H9 (cell line): ENCODE measurements around the gene LRP1B. TPM values are rescaled to one million over a fixed set of nuclear protein-coding genes. Genes with fewer than 3 reads are reported as not detected.

Experiments
- DNase-seq: peaks from one replicate; pipeline ENCODE4 v3.0.0-alpha.2; 2017
- H2AFZ ChIP-seq: one replicate; pipeline ENCODE4 v1.6.1; 2013; ENCODE audit warnings: mild to moderate bottlenecking, low read length, control low read depth, moderate library complexity
- H2AK5ac ChIP-seq: 2 replicates; pipeline ENCODE4 v1.6.1; 2013; ENCODE audit warnings: low read length, control low read depth, mixed read lengths; ENCODE audit not compliant: insufficient read length
- H2BK120ac ChIP-seq: one replicate; pipeline ENCODE4 v1.6.1; 2013; ENCODE audit warnings: low read depth, mild to moderate bottlenecking, low read length, control low read depth, inconsistent platforms; ENCODE audit not compliant: poor library complexity, severe bottlenecking
- H2BK12ac ChIP-seq: 2 replicates; pipeline ENCODE4 v1.6.1; 2013; ENCODE audit warnings: low read length, control low read depth, mixed read lengths, low read depth; ENCODE audit not compliant: insufficient read length
- H2BK15ac ChIP-seq: 2 replicates; pipeline ENCODE4 v1.6.1; 2013; ENCODE audit warnings: low read depth, low read length, control low read depth
- H2BK20ac ChIP-seq: one replicate; pipeline ENCODE4 v1.6.1; 2013; ENCODE audit warnings: low read depth, mild to moderate bottlenecking, low read length, control low read depth, inconsistent platforms; ENCODE audit not compliant: poor library complexity, severe bottlenecking
- H2BK5ac ChIP-seq: 2 replicates; pipeline ENCODE4 v1.6.1; 2013; ENCODE audit warnings: low read length, control low read depth, mixed read lengths; ENCODE audit not compliant: insufficient read length
- H3K14ac ChIP-seq: 2 replicates; pipeline ENCODE4 v1.6.1; 2013; ENCODE audit warnings: low read length, control low read depth; ENCODE audit not compliant: insufficient read depth
- H3K18ac ChIP-seq: 2 replicates; pipeline ENCODE4 v1.6.1; 2013; ENCODE audit warnings: low read depth, mild to moderate bottlenecking, mixed read lengths, low read length, control low read depth; ENCODE audit not compliant: insufficient read length
- H3K23ac ChIP-seq: 2 replicates; pipeline ENCODE4 v1.6.1; 2013; ENCODE audit warnings: low read length, control low read depth, mixed read lengths, low read depth; ENCODE audit not compliant: insufficient read length
- H3K23me2 ChIP-seq: 2 replicates; pipeline ENCODE4 v1.6.1; 2013; ENCODE audit warnings: low read depth, mild to moderate bottlenecking, mixed read lengths, low read length, control low read depth; ENCODE audit not compliant: insufficient read length, poor library complexity, severe bottlenecking
- H3K27ac ChIP-seq: 2 replicates; pipeline ENCODE4 v1.5.1; 2013; ENCODE audit warnings: low read length, control low read depth, mixed read lengths, low read depth; ENCODE audit not compliant: insufficient read length
- H3K27me3 ChIP-seq: 2 replicates; pipeline ENCODE4 v1.6.1; 2013; ENCODE audit warnings: low read length, control low read depth, inconsistent platforms; ENCODE audit not compliant: insufficient read depth
- H3K4ac ChIP-seq: 2 replicates; pipeline ENCODE4 v1.6.1; 2013; ENCODE audit warnings: low read depth, mild to moderate bottlenecking, control low read depth, inconsistent platforms, low read length, moderate library complexity
- H3K4me1 ChIP-seq: 2 replicates; pipeline ENCODE4 v1.6.1; 2013; ENCODE audit warnings: low read length, control low read depth, inconsistent platforms; ENCODE audit not compliant: insufficient read depth
- H3K4me2 ChIP-seq: 2 replicates; pipeline ENCODE4 v1.6.1; 2013; ENCODE audit warnings: low read length, control low read depth, mixed read lengths; ENCODE audit not compliant: insufficient read length, insufficient read depth
- H3K56ac ChIP-seq: 2 replicates; pipeline ENCODE4 v1.6.1; 2013; ENCODE audit warnings: low read depth, mild to moderate bottlenecking, mixed read lengths, low read length, control low read depth; ENCODE audit not compliant: insufficient read length
- H3K79me1 ChIP-seq: 2 replicates; pipeline ENCODE4 v1.6.1; 2013; ENCODE audit warnings: low read depth, mild to moderate bottlenecking, moderate library complexity, low read length, control low read depth, inconsistent platforms; ENCODE audit not compliant: insufficient read depth, poor library complexity, severe bottlenecking
- H3K79me2 ChIP-seq: 2 replicates; pipeline ENCODE4 v1.6.1; 2013; ENCODE audit warnings: low read length, control low read depth, inconsistent platforms; ENCODE audit not compliant: insufficient read depth
- H3K9ac ChIP-seq: 2 replicates; pipeline ENCODE4 v1.6.1; 2013; ENCODE audit warnings: low read length, control low read depth, mixed read lengths; ENCODE audit not compliant: insufficient read length; ENCODE audit errors: extremely low read depth
- H3K9me3 ChIP-seq: one replicate; pipeline ENCODE4 v1.6.1; 2013; ENCODE audit warnings: low read depth, low read length, inconsistent platforms; ENCODE audit not compliant: control insufficient read depth
- H3T11ph ChIP-seq: one replicate; pipeline ENCODE4 v1.6.1; 2013; ENCODE audit warnings: mild to moderate bottlenecking, low read length, control low read depth, inconsistent platforms
- H4K20me1 ChIP-seq: one replicate; pipeline ENCODE4 v1.6.1; 2013; ENCODE audit not compliant: control insufficient read depth, insufficient read length, insufficient read depth
- H4K5ac ChIP-seq: 2 replicates; pipeline ENCODE4 v1.6.1; 2013; ENCODE audit warnings: low read depth, mild to moderate bottlenecking, mixed read lengths, low read length, control low read depth; ENCODE audit not compliant: insufficient read length
- H4K8ac ChIP-seq: replicated peaks from 2 replicates; pipeline ENCODE4 v1.6.1; 2013; ENCODE audit warnings: low read length, control low read depth, mixed read lengths, low read depth; ENCODE audit not compliant: insufficient read length
- H4K91ac ChIP-seq: 2 replicates; pipeline ENCODE4 v1.6.1; 2013; ENCODE audit warnings: low read depth, mild to moderate bottlenecking, moderate library complexity, mixed read lengths, low read length, control low read depth; ENCODE audit not compliant: insufficient read length
- H3K27ac Mint-ChIP-seq, 3 experiments: 2 replicates in 2 of 3; 3 replicates in 1 of 3; pipeline ENCODE4 v1.8.0; 2020 to 2021; ENCODE audit warnings: mixed read lengths in 3 of 3, mild to moderate bottlenecking in 1 of 3, moderate library complexity in 1 of 3
- H3K27me3 Mint-ChIP-seq: 2 replicates; pipeline ENCODE4 v1.8.0; 2021; ENCODE audit warnings: low read depth, mild to moderate bottlenecking, moderate library complexity, mixed read lengths
- H3K36me3 Mint-ChIP-seq, 3 experiments: 2 replicates in 2 of 3; 3 replicates in 1 of 3; pipeline ENCODE4 v1.8.0; 2020 to 2021; ENCODE audit warnings: low read depth in 3 of 3, mixed read lengths in 3 of 3; ENCODE audit not compliant: insufficient read depth in 1 of 3
- H3K4me1 Mint-ChIP-seq, 2 experiments: 2 replicates each; pipeline ENCODE4 v1.8.0; 2020; ENCODE audit warnings: mixed read lengths in 2 of 2
- H3K4me3 Mint-ChIP-seq, 2 experiments: 2 replicates in 1 of 2; 3 replicates in 1 of 2; pipeline ENCODE4 v1.8.0; 2020 to 2021; ENCODE audit warnings: mild to moderate bottlenecking in 2 of 2, mixed read lengths in 2 of 2, moderate library complexity in 1 of 2
- H3K9me3 Mint-ChIP-seq, 2 experiments: 2 replicates in 1 of 2; 3 replicates in 1 of 2; pipeline ENCODE4 v1.8.0; 2020; ENCODE audit warnings: mild to moderate bottlenecking in 2 of 2, mixed read lengths in 2 of 2, moderate library complexity in 1 of 2
- CTCF ChIP-seq: fragments of 200-600 bp; sonication (generic); conservative IDR thresholded peaks from 3 replicates; pipeline ENCODE4 v1.8.0; 2021; ENCODE audit warnings: antibody characterized with exemption, mild to moderate bottlenecking
- WGBS: extraction: QIAGEN DNeasy Blood & Tissue Kit; methylation state at CpG from one replicate; pipeline ENCODE4 v1.1.7; 2013; ENCODE audit warnings: missing lambda C conversion rate, low lambda C conversion rate, mixed read lengths; ENCODE audit not compliant: insufficient read length; ENCODE audit errors: extremely low coverage; 5-methylcytosine and 5-hydroxymethylcytosine counted together
- total RNA-seq: library from RNA; stranded (reverse); gene quantifications from 2 replicates; pipeline ENCODE4 v1.2.1, GENCODE V29; 2021

The LRP1B gene
- total RNA-seq, 1 experiment from 2014 or later = not detected

DNA sequence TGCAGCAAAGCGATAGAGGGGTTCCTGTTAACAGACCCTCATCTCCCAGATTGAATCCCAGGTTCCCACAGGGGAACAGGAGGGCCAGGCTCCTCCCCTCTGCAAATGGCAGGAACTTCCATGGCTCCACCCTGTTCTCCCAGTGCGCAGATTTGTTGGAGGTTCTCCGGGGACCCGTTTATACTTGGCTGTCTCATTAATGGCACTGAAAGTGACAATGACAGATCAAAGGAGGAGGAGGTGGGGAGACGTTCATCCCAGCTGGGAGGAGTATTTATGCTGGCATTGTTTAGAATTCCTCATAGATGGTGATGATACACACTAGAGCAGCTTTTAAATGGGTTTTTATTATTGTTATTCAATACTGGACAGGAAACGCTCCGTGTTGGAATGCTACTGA, 186.9 kb downstream of the LRP1B start:
- H3K9me3 Mint-ChIP-seq = no peaks in the 10 kb centered on the region
- Histone ChIP-seq H3K56ac (no peak overlapping the region), H2BK20ac (no peak overlapping the region), H4K91ac (no peak overlapping the region), H3K79me2 (no peaks in the 10 kb centered on the region), H2BK120ac (no peak overlapping the region), H3K14ac (no peak overlapping the region), H3K4me2 (no peak overlapping the region), H2BK12ac (no peak overlapping the region), H3T11ph (no peak overlapping the region), H4K20me1 (no peaks in the 10 kb centered on the region), H3K23ac (no peak overlapping the region), H2AK5ac (no peak overlapping the region), H3K23me2 (no peaks in the 10 kb centered on the region), H3K9me3 (no peaks in the 10 kb centered on the region), H4K5ac (no peak overlapping the region), H2BK5ac (no peak overlapping the region), H3K79me1 (no peaks in the 10 kb centered on the region), H3K4ac (no peak overlapping the region), H3K27ac (no peak overlapping the region), H3K18ac (no peak overlapping the region), H3K27me3 (no peaks in the 10 kb centered on the region), H2AFZ (no peak overlapping the region), H2BK15ac (no peak overlapping the region), H3K4me1 (no peaks in the 10 kb centered on the region), H4K8ac (no peak overlapping the region), H3K9ac (no peak overlapping the region)
- DNase-seq = no peak
- no peak overlapping the region for H3K4me3 Mint-ChIP-seq
- no peaks in the 10 kb centered on the region for H3K27me3 Mint-ChIP-seq
- H3K27ac Mint-ChIP-seq = no peak overlapping the region
- peaks cover 4 to 9% of the 10 kb centered on the region in 2 experiments for H3K4me1 Mint-ChIP-seq
- no CpG with 5 or more reads among the region's 7 CpGs for WGBS
- TF ChIP-seq CTCF = no peak
- H3K36me3 Mint-ChIP-seq = no peaks in the 10 kb centered on the region
